Measurements from ENCODE around the gene DAPL1.

DAPL1 gene

GRCh38 chr2:158806941-158807340, 11.8 kb downstream of the DAPL1 start:
- no peak for TF ChIP-seq REST (IDR thresholded peaks at IDR 0.05; ENCODE audit: low read depth)
- no peak for TF ChIP-seq FOXM1 (IDR thresholded peaks at IDR 0.05; ENCODE audit: borderline replicate concordance, low read depth)
- TF ChIP-seq CEBPB (IDR thresholded peaks at IDR 0.05): no peak
- TF ChIP-seq CREB1 (IDR thresholded peaks at IDR 0.05; ENCODE audit: low read depth): no peak
- no peak for TF ChIP-seq EP300 (IDR thresholded peaks at IDR 0.05; ENCODE audit: borderline replicate concordance)
- TF ChIP-seq YY1 (IDR thresholded peaks at IDR 0.05; ENCODE audit: low read depth): no peak
- no peak for TF ChIP-seq NFIC (IDR thresholded peaks at IDR 0.05)

GRCh38 chr2:158808426-158808825, 13.3 kb downstream of the DAPL1 start:
- TF ChIP-seq FOXM1 (IDR thresholded peaks at IDR 0.05; ENCODE audit: borderline replicate concordance, low read depth): no peak

GRCh38 chr2:158809816-158810215, 14.7 kb downstream of the DAPL1 start:
- no peak for TF ChIP-seq MAX (IDR thresholded peaks at IDR 0.05)
- TF ChIP-seq YY1 (IDR thresholded peaks at IDR 0.05; ENCODE audit: low read depth): no peak
- TF ChIP-seq NFIC (IDR thresholded peaks at IDR 0.05): no peak
- no peak for TF ChIP-seq RAD21 (IDR thresholded peaks at IDR 0.05; ENCODE audit: low read depth)
- no peak for TF ChIP-seq FOXM1 (IDR thresholded peaks at IDR 0.05; ENCODE audit: borderline replicate concordance, low read depth)
- no peak for TF ChIP-seq USF1 (IDR thresholded peaks at IDR 0.05)
- TF ChIP-seq TCF12 (IDR thresholded peaks at IDR 0.05; ENCODE audit: low read depth): no peak
- TF ChIP-seq CREB1 (IDR thresholded peaks at IDR 0.05; ENCODE audit: low read depth): no peak
- no peak for TF ChIP-seq EGR1 (IDR thresholded peaks at IDR 0.05)
- no peak for TF ChIP-seq TEAD4 (IDR thresholded peaks at IDR 0.05)
- no peak for TF ChIP-seq TAF1 (IDR thresholded peaks at IDR 0.05; ENCODE audit: low read depth)
- no peak for TF ChIP-seq REST (IDR thresholded peaks at IDR 0.05; ENCODE audit: low read depth)
- TF ChIP-seq EP300 (IDR thresholded peaks at IDR 0.05; ENCODE audit: borderline replicate concordance): no peak
- no peak for TF ChIP-seq CEBPB (IDR thresholded peaks at IDR 0.05)
- TF ChIP-seq ZBTB7A (IDR thresholded peaks at IDR 0.05; ENCODE audit: low read depth): no peak

- no peak for TF ChIP-seq TCF12 (IDR thresholded peaks at IDR 0.05; ENCODE audit: low read depth)
- no peak for TF ChIP-seq CEBPB (IDR thresholded peaks at IDR 0.05)
- no peak for TF ChIP-seq YY1 (IDR thresholded peaks at IDR 0.05; ENCODE audit: low read depth)
- no peak for TF ChIP-seq RAD21 (IDR thresholded peaks at IDR 0.05; ENCODE audit: low read depth)
- TF ChIP-seq ZBTB7A (IDR thresholded peaks at IDR 0.05; ENCODE audit: low read depth): no peak
- no peak for TF ChIP-seq FOXM1 (IDR thresholded peaks at IDR 0.05; ENCODE audit: borderline replicate concordance, low read depth)
- no peak for TF ChIP-seq TEAD4 (IDR thresholded peaks at IDR 0.05)
- TF ChIP-seq REST (IDR thresholded peaks at IDR 0.05; ENCODE audit: low read depth): no peak
- TF ChIP-seq CREB1 (IDR thresholded peaks at IDR 0.05; ENCODE audit: low read depth): no peak
- TF ChIP-seq NFIC (IDR thresholded peaks at IDR 0.05): no peak
- no peak for TF ChIP-seq USF1 (IDR thresholded peaks at IDR 0.05)
- TF ChIP-seq MAX (IDR thresholded peaks at IDR 0.05): no peak
- TF ChIP-seq EP300 (IDR thresholded peaks at IDR 0.05; ENCODE audit: borderline replicate concordance): no peak
- TF ChIP-seq EGR1 (IDR thresholded peaks at IDR 0.05): no peak
- no peak for TF ChIP-seq TAF1 (IDR thresholded peaks at IDR 0.05; ENCODE audit: low read depth)
Measured at GRCh38 chr2:158810731-158811460, 15.8 kb downstream of the DAPL1 start.

Measured in Ishikawa (cell line).